GM12891 (cell line): ENCODE data around the gene TOP2B.

Source experiments
- PAX5 ChIP-seq: IDR thresholded peaks from 2 replicates; pipeline ENCODE4 v1.6.1; 2011; ENCODE audit warnings: low read length, moderate library complexity, mild to moderate bottlenecking; ENCODE audit not compliant: insufficient read depth, severe bottlenecking
- POLR2A ChIP-seq: IDR thresholded peaks from 2 replicates; pipeline ENCODE4 v1.6.1; 2011; ENCODE audit warnings: low read depth, low read length, control low read depth
- POLR2AphosphoS5 ChIP-seq: IDR thresholded peaks from 2 replicates; pipeline ENCODE4 v1.6.1; 2011; ENCODE audit warnings: low read depth, low read length, control low read depth
- SPI1 ChIP-seq: IDR thresholded peaks from 2 replicates; pipeline ENCODE4 v1.6.1; 2011; ENCODE audit warnings: low read depth, low read length, control low read depth
- TAF1 ChIP-seq: IDR thresholded peaks from 2 replicates; pipeline ENCODE4 v1.6.1; 2011; ENCODE audit warnings: low read depth, low read length, control low read depth

DNA sequence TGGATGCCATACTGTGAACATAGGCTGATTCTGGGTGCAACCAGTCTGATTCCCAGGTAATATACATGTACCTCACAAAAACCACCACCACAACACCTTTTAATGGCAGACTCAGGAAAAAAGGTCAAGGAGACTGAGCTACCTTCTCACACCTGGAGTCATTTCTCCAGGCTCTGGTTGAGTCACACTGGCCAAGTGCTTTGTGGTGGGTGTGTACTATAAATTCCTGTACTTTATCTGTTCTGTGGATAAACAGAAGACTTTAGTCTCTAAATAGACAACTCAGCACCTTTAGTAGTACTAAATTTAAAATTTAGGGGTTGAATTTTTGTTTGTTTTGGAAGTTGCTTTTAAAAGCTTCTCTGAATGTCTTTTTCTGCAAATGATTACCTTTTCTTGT lies 46.7 kb downstream of the TOP2B start:
- TF ChIP-seq POLR2AphosphoS5 = no peak
- TF ChIP-seq SPI1 = no peak
- no peak for TF ChIP-seq POLR2A
- TF ChIP-seq TAF1 = no peak
- no peak for TF ChIP-seq PAX5
